H1 (cell line): ENCODE data around the gene C16orf87. TPM values are rescaled to one million over a fixed set of nuclear protein-coding genes. Genes with fewer than 3 reads are reported as not detected.

Source experiments
- ATF2 ChIP-seq: IDR thresholded peaks from 2 replicates; pipeline ENCODE4 v1.6.1; 2012; ENCODE audit warnings: low read length, inconsistent platforms
- CHD7 ChIP-seq: fragments of 300-600 bp; sonication (generic); IDR thresholded peaks from 2 replicates; pipeline ENCODE4 v1.7.1; 2012; ENCODE audit warnings: low read length, moderate library complexity, mild to moderate bottlenecking, inconsistent platforms; ENCODE audit not compliant: insufficient replicate concordance
- CTBP2 ChIP-seq: IDR thresholded peaks from 2 replicates; pipeline ENCODE4 v1.7.0; 2011; ENCODE audit warnings: borderline replicate concordance, mild to moderate bottlenecking, moderate library complexity, mixed read lengths, low read length; ENCODE audit not compliant: insufficient read depth, insufficient read length
- EGR1 ChIP-seq: IDR thresholded peaks from 2 replicates; pipeline ENCODE4 v1.6.1; 2011; ENCODE audit warnings: low read depth, low read length, borderline replicate concordance
- HDAC6 ChIP-seq: IDR thresholded peaks from one replicate; pipeline ENCODE4 v1.7.1; 2012; ENCODE audit warnings: low read depth, mild to moderate bottlenecking, inconsistent platforms, low read length, moderate library complexity
- NANOG ChIP-seq: IDR thresholded peaks from 2 replicates; pipeline ENCODE4 v1.6.1; 2011; ENCODE audit warnings: low read length, low read depth, mild to moderate bottlenecking, inconsistent platforms; ENCODE audit not compliant: insufficient read depth, poor library complexity, severe bottlenecking
- RXRA ChIP-seq: IDR thresholded peaks from 2 replicates; pipeline ENCODE4 v1.6.1; 2011; ENCODE audit warnings: low read depth, mild to moderate bottlenecking, low read length, moderate library complexity; ENCODE audit not compliant: insufficient read depth
- SP2 ChIP-seq: IDR thresholded peaks from 2 replicates; pipeline ENCODE4 v1.6.1; 2012; ENCODE audit warnings: mild to moderate bottlenecking, low read length, inconsistent platforms
- TAF1 ChIP-seq: IDR thresholded peaks from 2 replicates; pipeline ENCODE4 v1.6.1; 2011; ENCODE audit warnings: mild to moderate bottlenecking, low read depth, low read length
- TEAD4 ChIP-seq: IDR thresholded peaks from 2 replicates; pipeline ENCODE4 v1.6.1; 2012; ENCODE audit warnings: low read depth, low read length, inconsistent platforms, mixed read lengths
- polyA plus RNA-seq, 7 experiments: library from polyadenylated mRNA; depleted of rRNA in 3 of 7; stranded (reverse) in 5 of 7; unstranded in 2 of 7; fragments of >200 nt in 5 of 7; fragments of 200-250 nt in 2 of 7; gene quantifications; 1 replicate in 5 of 7; 2 replicates in 1 of 7; 4 replicates in 1 of 7; pipeline versions ENCODE4 v1.2.1 to v1.2.3, GENCODE V29; 2011 to 2013; ENCODE audit warnings: missing spikeins in 2 of 7, mixed read lengths in 2 of 7
- total RNA-seq: library from RNA; stranded (reverse); fragmentation: NEBNext Ultra II Directional; extraction: Animal tissue kit (Norgen Biotek cat#: 25700); gene quantifications from 2 replicates; pipeline ENCODE4 v1.2.1, GENCODE V29; 2021

C16orf87 gene
- total and polyA plus RNA-seq, 2 of the 8 experiments (the other 6 are each of a cell fraction or from before 2014, with no cell fraction given), result 4.8 to 21.8 TPM

GRCh38 chr16:46871597-46871996 lies 40.6 kb upstream of the C16orf87 start (continued):
- TF ChIP-seq CHD7, result no peak
- no peak for TF ChIP-seq TEAD4
- no peak for TF ChIP-seq RXRA
- no peak for TF ChIP-seq ATF2
- TF ChIP-seq NANOG, result no peak
- no peak for TF ChIP-seq SP2
- TF ChIP-seq CTBP2, result no peak
- no peak for TF ChIP-seq HDAC6
- no peak for TF ChIP-seq EGR1
- TF ChIP-seq TAF1, result no peak
